Right ventricle myocardium inferior (tissue), 1 donor: ENCODE data around the gene ADAM11. TPM values are rescaled to one million over a fixed set of nuclear protein-coding genes. Genes with fewer than 3 reads are reported as not detected.

Experiments
- ATAC-seq: fragments of 200-7000 bp; cut with Tn5 transposase; one replicate; pipeline ENCODE4 v1.9.1; 2020; ENCODE audit warnings: mild to moderate bottlenecking, moderate library complexity
- DNase-seq: peaks from one replicate; pipeline ENCODE4 v3.0.0; 2021; ENCODE audit errors: missing footprints
- intact Hi-C: fragments of 100-400 bp; cut with DNase I; formaldehyde crosslinking; loops from one replicate; pipeline ENCODE4 v1.11.0; 2022
- total RNA-seq: library from RNA; stranded (reverse); fragmentation: NEBNext Ultra II Directional; extraction: Animal tissue kit (Norgen Biotek cat#: 25700); gene quantifications from one replicate; pipeline ENCODE4 v1.2.1, GENCODE V29; 2021
- donor health status: DM: no; HTN: yes; CAD: no; lungs with severe emphysema.

The ADAM11 gene
- total RNA-seq, 1 donor from 2014 or later = 20.0 TPM

DNA sequence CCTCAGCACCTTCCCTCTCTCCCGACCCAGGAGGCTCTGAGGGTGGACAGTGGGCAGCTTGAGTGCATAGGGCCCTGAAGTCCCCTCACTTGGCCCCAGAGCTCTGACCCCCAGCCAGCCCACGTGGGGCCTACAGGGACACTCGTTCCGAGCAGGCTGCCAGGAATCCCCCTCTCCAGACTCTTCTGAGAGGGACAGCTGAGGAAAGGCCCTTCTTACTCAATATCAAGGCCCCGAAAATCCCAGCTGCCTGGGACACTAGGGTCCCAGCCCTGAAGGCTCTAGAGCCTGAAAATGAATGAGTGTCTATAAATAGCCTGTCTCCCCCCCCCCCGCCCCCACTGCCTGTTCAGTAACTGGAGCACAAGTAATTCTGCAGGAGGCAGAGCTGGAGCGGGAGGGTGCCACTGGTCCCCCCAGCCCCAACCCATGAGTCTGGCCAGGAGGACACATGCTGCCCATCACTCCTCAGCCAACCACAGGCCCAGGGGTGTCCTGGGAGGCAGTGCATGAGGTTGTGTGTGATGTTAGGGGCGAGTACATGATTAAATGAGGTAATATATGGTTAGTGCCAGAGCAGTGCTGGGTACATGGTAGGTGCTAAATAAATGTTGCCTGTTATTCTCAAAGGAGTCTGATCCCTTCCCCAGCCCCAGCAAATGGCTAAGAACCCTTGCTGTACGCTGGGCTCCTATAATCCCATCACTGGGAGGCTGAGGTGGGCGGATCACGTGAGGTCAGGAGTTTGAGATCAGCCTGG is 11.6 kb downstream of the ADAM11 start:
- ATAC-seq (no peak), DNase-seq (peak; percentile 14)
- intact Hi-C loops = loop anchor here (10.0 kb wide), 1 partner anchor 334 kb away; no protein-coding TSS in a partner anchor

DNA sequence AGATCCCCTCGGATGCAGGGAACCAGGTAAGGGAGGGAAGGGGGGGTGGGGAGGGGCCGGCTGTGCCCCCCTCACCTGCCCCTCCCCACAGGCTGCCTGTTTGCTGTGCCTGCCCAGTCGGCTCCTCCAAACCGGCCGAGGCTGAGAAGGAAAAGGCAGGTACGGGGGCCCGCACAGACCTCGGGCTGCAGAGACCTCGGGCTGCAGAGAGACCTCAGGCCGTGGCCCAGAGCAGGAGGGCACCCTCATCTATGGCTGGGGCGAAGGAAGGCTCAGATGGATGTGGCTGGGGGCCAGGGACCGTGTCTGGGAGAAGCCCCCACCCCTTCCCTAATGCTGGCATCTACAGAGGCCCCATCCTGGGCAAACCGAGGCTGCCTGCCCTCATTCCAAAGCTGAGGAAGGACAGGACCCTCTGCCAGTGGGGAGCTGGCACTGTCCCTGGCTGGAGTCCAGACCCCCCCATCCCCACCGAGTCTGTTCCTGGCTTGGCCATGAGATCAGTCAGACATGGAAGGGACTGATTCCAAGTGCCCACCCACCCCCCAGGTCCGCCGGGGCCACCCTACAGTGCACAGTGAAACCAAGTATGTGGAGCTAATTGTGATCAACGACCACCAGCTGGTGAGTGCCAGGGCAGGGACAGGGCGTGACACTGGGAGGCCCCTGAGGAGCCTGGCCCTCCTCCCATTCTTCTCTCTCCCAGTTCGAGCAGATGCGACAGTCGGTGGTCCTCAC is 13.7 kb downstream of the ADAM11 start:
- intact Hi-C loops = loop anchor here (10.0 kb wide), 1 partner anchor 332 kb away; no protein-coding TSS in a partner anchor
- peak; percentile 20 for DNase-seq
- ATAC-seq = no peak

DNA sequence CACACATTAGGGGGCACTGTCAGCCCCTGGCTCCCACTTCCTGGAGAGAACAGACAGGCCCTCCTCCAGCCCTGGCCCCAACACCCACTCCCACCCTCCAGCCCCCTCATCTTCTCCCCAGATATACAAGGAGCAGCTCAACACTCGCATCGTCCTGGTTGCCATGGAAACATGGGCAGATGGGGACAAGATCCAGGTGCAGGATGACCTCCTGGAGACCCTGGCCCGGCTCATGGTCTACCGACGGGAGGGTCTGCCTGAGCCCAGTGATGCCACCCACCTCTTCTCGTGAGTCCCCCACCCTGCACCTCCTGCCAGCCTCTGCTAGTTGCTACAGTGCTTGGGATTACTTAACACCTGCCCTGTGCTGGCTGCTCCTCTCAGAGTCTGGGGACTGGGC is 14.4 kb downstream of the ADAM11 start:
- intact Hi-C loops = loop anchor here (10.0 kb wide), 1 partner anchor 332 kb away; no protein-coding TSS in a partner anchor
- DNase-seq = no peak
- no peak for ATAC-seq

DNA sequence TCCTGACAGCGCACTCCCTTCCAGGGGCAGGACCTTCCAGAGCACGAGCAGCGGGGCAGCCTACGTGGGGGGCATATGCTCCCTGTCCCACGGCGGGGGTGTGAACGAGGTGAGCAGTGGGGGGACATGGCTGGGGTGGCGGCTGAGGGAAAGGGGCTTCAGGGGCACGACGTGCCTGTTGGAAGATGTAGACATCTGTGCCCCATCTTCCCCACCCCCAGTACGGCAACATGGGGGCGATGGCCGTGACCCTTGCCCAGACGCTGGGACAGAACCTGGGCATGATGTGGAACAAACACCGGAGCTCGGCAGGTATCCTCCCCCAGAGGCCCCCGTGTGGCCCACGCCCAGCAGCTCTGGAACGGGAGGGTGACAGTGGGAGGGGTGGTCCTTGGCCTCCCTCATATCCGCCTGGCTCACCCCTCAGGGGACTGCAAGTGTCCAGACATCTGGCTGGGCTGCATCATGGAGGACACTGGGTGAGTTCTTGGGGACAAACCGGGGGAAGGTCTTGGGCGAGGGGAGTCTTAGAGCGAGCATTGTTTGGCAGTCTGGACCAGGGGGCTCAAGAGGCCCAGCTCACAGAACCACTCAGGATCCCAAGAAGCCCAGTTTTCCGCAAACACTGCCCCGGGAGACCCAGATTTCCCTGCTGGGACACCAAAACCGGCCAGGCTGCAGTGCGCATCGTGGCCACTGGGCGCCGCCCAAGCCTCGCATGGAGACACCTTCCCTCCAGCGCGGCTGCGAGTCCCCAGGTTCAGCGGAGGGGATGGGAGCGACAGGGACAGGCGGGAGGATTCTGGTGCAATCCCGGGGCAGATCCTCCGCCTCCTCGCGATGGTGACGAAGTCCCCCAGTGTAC is 15.7 kb downstream of the ADAM11 start:
- ATAC-seq (peak; percentile 74), DNase-seq (peak; percentile 96)
- intact Hi-C loops = loop anchor here (1.0 to 10.0 kb wide), 6 partner anchors 91 to 358 kb away; partner anchors contain the start of gene PLCD3

DNA sequence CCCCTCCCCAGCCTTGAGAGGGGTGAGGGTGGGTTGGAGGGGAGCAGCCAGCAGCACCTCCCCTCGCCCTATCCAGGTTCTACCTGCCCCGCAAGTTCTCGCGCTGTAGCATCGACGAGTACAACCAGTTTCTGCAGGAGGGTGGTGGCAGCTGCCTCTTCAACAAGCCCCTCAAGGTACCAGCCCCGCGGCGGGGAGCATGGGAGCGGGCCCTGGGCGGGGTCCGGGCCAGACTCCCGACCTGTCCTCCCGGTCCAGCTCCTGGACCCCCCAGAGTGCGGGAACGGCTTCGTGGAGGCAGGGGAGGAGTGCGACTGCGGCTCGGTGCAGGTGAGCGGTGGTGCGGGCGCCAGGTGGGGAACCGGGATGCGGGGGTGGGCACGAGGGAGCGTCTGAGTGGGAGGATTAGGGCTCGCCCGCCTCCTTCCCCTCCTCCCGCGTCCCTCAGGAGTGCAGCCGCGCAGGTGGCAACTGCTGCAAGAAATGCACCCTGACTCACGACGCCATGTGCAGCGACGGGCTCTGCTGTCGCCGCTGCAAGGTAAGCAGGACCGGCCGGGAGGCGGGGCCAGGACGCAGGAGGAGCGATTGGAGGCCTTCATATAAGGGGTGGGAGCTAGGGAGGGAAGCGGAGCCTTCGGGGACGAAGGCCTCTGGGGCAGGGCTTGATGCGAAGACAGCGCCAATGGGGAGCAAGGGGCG is 16.5 kb downstream of the ADAM11 start:
- DNase-seq (peak; percentile 98), ATAC-seq (peak; percentile 96)
- intact Hi-C loops = loop anchor here (1.0 to 10.0 kb wide), 6 partner anchors 90 to 357 kb away; partner anchors contain the start of gene PLCD3

DNA sequence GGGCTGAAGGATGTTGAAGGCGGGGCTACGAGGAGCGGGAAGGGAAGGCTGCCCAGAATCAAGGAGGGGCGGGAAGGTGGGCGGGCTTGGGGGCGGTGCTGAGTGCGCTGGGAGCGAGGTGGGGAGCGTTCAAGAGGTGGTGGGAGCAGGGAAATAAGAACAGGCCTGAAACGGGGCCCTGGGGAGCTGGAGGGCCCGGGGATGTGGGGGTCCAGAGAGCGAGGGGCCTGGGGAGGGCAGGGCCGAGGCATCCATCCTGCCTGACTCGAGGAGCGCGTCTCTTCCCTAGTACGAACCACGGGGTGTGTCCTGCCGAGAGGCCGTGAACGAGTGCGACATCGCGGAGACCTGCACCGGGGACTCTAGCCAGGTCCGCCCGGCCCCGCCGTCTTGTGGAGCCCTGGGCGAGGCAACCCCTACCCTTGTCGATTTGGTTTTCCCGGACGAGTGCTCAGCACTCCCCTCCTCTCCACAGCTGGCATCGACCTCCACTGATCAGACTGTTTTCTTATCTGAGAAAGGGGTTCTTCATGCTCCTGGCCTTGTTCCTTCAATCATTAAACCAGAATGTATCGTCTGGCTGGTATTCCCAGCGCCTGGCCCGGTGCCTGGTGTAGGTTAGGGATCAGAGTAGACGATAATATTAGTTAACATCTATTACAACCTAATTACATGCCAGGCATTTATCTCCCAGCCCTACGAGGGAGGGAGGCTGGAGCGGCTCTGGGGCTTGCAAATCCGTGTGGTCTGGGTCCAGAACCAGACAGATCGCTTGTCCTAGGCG is 17.2 kb downstream of the ADAM11 start:
- ATAC-seq (no peak), DNase-seq (peak; percentile 84)
- intact Hi-C loops = loop anchor here (1.0 to 10.0 kb wide), 6 partner anchors 89 to 356 kb away; partner anchors contain the start of gene PLCD3

DNA sequence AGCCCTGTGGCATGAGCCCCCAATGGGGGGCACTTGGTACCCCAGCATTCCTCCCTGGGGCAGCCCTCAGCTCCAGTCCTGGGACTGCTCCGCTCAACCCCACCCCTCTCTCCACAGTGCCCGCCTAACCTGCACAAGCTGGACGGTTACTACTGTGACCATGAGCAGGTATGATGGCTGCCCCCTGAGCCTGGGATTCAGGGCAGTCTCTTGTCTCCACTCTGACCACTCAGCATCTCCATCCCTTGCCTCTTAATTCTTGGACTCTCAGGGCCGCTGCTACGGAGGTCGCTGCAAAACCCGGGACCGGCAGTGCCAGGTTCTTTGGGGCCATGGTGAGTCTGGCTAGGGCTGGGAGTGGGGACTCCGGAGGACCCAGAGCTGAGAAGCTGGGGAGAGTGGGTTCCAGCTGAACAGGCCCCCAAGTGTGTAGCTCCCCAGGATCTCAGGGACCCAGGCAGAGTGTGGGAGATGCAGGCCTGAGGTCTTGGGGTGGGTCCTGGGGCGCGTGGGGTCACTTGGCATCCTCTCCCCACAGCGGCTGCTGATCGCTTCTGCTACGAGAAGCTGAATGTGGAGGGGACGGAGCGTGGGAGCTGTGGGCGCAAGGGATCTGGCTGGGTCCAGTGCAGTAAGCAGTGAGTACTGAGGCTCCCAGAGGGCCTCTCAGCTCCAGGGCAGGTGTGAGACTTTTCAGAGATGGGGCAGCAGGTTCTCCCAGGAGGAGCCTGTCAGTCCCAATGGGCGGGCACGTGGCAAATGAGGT is 18.0 kb downstream of the ADAM11 start:
- ATAC-seq = no peak
- intact Hi-C loops = loop anchor here (5.0 to 10.0 kb wide), 3 partner anchors 265 to 355 kb away; partner anchors contain the start of gene PLCD3

DNA sequence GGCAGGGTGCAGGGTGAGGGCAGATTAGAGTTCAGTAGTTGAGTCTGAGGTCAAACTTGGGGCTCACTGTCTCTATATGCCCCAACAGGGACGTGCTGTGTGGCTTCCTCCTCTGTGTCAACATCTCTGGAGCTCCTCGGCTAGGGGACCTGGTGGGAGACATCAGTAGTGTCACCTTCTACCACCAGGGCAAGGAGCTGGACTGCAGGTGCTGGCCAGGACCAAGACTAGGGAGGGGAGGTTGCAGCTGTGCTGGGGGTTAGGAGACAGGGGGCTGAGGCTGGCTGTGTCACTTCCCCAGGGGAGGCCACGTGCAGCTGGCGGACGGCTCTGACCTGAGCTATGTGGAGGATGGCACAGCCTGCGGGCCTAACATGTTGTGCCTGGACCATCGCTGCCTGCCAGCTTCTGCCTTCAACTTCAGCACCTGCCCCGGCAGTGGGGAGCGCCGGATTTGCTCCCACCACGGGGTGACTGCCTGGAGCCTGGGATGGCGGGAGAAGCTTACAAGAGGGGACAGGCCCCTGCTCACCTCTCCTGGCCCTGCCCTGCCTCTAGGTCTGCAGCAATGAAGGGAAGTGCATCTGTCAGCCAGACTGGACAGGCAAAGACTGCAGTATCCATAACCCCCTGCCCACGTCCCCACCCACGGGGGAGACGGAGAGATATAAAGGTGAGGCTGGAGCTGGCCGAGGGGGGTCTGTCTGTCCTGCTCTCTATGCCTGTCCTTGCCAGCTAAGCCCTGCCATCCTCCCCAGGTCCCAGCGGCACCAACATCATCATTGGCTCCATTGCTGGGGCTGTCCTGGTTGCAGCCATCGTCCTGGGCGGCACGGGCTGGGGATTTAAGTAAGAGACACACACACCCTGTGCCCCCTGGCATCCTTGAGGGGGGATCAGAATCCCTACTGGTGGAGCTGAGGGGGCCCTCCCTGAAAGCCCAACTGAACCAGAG is 18.9 kb downstream of the ADAM11 start:
- DNase-seq (no peak), ATAC-seq (no peak)
- intact Hi-C loops = loop anchor here (5.0 to 10.0 kb wide), 3 partner anchors 265 to 355 kb away; partner anchors contain the start of gene PLCD3

More for the DNA sequence above, 18.0 kb downstream of the ADAM11 start:
- DNase-seq = no peak

DNA sequence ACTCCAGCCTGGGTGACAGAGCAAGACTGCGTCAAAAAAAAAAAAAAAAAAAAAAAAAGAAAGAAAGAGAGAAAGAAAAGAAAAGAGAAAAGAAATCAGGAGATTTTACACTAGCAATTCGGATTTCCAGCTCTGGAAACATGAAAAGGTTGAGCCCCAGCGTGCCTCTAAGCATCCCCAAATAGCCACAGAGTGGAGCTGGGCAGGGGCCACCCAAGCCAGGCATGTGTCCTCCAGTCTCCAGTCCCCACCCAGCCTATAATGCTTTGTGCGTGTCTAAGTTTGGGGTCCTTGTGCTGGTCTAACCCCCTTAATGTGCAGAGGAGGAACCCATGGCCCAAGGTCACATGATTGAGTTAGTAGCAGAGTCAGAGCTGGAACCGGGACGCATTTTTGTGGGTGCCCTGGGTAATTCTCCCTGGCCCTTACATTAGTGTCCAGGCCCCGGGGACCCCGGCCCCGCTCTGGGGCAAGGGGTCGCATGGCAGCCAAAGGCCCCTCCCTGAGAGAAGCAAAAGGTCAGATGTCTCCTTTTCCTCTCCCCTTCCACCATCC is 19.9 kb downstream of the ADAM11 start:
- no peak for DNase-seq
- ATAC-seq = no peak
- intact Hi-C loops = loop anchor here (1.0 to 10.0 kb wide), 4 partner anchors 87 to 354 kb away; partner anchors contain the start of gene PLCD3

DNA sequence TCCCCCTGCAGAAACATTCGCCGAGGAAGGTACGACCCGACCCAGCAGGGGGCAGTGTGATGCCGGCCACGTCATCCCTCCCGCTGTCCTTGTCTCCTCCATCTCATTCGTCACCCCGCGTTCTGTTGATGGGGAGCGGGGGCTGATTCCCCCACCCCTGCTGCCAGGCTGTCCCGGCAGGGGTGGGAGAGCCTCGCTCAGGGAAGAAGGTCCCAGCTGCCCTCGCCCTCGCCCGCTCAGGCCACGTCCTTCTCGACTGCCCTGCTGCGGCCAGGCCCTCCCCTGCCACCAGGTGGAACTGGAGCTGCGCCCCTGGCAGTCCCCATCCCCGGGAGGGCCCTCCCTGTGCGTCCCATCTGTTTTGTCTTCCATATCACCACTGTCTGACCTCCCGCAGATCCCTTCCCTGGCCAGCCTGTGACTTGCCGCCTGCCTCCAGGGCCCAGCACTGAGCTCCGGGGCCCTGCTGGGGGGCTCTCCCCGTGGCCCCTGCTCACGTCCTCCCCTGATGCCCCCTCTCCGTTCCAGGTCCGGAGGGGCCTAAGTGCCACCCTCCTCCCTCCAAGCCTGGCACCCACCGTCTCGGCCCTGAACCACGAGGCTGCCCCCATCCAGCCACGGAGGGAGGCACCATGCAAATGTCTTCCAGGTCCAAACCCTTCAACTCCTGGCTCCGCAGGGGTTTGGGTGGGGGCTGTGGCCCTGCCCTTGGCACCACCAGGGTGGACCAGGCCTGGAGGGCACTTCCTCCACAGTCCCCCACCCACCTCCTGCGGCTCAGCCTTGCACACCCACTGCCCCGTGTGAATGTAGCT is 20.6 kb downstream of the ADAM11 start:
- DNase-seq (peak; percentile 88), ATAC-seq (peak; percentile 30)
- intact Hi-C loops = loop anchor here (1.0 to 10.0 kb wide), 4 partner anchors 86 to 353 kb away; partner anchors contain the start of gene PLCD3

DNA sequence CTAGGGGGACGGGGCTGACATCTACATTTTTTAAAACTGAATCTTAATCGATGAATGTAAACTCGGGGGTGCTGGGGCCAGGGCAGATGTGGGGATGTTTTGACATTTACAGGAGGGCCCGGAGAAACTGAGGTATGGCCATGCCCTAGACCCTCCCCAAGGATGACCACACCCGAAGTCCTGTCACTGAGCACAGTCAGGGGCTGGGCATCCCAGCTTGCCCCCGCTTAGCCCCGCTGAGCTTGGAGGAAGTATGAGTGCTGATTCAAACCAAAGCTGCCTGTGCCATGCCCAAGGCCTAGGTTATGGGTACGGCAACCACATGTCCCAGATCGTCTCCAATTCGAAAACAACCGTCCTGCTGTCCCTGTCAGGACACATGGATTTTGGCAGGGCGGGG is 21.4 kb downstream of the ADAM11 start:
- intact Hi-C loops = no loop called here
- DNase-seq (no peak), ATAC-seq (no peak)

DNA sequence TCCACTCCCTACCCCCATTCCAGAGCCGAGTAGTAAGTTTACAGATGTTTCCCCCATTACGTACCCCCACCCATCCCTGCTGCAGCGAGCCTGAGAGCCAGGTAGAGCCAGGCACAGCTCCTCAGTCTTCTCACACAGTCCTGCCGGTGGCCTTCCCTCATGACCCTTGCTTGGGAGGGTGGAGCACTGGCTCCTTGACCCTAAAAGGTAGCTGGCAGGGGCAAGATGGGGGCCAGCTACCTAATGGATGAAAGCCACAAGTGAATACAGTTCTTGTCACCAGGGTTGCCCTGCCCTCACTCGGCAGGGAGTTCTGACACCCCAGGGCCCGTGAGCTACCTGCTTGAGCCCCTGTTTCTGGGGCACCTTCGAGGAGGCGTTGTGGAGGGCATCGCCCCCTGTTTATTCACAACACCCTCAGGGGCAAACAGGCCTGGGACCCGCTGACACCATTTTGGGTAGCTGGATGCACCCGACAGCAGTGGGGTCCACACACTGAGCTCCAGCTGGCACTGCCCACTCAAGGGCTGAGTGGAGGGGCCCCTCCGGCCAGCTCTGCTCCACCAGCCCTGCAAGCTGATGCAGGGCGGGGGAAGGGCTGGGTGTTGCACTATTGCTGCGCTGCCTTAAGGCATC is 22.2 kb downstream of the ADAM11 start:
- ATAC-seq = no peak
- DNase-seq = no peak
- intact Hi-C loops = no loop called here

DNA sequence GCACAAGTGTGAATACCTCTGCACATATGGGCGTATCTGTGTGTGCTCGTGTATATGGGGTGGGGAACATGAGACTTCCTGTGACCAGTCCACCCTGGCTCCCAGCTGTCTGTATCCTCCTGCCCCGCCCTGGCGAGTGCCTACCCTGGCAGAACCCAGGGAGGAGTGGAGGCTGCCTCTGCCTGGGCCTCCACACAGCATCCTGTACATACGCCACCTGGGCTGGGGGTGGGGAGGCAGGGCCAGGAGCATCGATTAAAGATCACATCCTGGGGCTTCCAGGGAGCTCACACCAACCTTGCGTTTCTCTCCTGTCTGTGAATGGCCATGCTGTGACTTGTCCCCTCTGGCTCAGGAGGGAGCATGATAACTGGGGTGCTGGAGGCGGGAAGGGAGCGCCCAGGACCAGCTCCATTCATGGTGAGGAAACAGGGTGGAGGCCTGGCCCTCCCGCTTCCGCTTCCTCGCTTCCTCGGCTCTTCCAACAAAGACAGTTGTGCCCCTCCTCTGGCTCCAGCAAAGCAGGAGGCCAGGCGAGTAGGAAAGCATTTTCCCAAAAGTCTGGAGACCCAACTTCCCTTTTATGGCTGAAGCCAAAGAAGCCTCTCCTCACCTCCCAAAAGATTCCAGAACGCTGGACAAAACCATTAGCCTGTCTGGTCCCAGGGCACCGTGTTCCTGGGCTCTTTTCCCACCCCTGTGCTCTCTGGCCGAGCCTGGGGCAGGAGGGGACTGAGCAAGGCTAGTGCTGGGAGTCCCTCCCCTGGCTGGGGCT is 22.9 kb downstream of the ADAM11 start:
- DNase-seq (no peak), ATAC-seq (peak; percentile 59)
- intact Hi-C loops = loop anchor here (1.0 kb wide), 1 partner anchor 48 kb away; no protein-coding TSS in a partner anchor
